ENCODE results near the gene CACNA1I.

CACNA1I gene

DNA sequence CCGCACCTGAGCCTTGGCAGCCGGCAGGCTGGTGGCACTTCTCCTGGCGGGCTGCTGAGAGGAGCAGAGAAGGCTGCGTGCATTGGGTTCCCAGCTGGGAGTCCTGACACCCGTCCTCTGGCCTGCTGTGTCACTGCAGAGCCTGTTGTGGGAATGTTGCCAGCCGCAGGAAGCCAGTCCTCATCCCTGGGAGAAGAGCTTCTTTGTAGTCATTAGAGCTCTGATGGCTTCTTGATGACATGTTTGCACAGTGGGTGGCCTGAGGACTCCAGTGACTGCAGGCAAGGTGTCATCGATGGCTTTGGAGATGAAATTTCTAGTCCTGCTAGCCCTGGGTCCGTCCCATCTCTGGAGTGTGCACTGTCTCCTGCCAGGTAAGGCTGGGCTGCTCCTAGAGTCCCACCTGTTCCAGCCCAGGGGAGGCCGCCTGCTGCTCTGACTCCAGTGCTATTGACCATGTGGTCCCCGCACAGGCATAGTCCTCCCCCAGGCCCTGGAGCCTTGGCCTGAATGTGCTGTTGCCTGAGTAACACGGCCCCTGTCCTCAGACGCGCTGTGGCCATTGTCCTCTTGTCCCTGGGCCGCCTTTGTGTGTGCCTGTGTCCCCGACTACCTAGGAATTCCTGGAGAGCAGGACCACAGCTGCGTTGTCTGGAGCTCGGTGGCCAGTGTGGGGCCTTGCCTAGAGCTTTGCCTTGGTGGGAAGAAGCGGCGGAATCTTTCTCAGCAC is 129.2 kb downstream of the CACNA1I start:
- DNase-seq (ENCODE audit: low read depth), result no peak

DNA sequence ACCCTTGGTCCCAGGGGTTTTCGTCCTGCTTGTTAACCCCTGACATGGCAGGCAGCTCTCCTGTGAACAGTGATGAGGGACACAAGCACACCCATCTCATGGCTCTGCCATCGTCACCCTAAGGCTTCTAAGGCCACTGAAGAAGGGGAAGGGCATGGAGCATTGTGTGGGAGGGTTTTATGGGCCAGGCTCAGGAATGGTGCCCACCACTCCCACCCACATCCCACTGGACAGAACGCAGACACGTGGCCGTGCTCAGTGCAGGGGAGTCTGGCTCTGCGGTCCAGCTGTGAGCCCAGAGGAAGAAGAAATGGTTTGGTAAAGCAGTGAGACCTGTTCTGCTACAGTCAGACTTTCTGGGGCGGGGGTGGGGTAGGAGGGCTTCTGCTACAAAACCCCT is 130.0 kb downstream of the CACNA1I start:
- DNase-seq (ENCODE audit: low read depth), result no peak

- DNase-seq (ENCODE audit: low read depth), result no peak
Measured at GRCh38 chr22:39703091-39703490, 132.5 kb downstream of the CACNA1I start.

DNA sequence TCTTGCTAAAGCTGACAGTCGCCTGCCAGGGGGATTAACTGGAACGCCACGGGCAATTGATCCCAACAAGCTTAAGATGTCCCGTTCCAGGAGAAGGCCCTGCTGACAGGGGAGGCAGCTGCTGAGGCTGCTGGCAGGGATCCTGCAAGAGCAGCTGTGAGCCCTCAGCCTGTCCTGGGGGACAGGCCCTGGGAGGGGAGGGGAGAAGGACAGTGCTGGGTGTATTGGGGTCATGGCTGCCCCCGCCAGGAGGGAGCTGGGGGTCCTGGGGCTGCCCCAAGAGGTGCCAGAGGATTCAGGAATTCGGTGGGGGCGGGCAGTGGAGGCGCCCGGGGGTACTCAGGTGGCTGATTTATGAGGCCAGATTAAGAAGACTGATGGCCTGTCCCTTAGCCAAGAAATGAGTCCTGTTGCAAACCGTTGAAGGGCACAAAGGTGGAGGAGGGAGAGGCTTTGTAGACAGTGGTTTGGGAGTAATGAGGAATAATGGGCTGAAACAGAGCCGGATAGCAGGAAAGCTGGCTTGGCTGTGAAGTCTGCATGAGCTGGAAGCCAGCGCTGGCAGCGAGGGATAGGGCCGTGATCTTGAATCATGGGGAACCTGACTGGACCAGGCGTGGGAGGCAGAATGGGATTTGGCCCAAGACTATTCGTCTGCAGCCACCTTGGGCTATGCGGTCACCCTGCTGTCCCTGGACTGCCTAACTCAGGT is 133.5 kb downstream of the CACNA1I start:
- DNase-seq (ENCODE audit: low read depth), result no peak

- no peak for DNase-seq (ENCODE audit: low read depth)
Measured at GRCh38 chr22:39705386-39705785, 134.8 kb downstream of the CACNA1I start.

- DNase-seq (ENCODE audit: low read depth), result no peak
Measured at GRCh38 chr22:39706376-39707140, 136.0 kb downstream of the CACNA1I start.

DNA sequence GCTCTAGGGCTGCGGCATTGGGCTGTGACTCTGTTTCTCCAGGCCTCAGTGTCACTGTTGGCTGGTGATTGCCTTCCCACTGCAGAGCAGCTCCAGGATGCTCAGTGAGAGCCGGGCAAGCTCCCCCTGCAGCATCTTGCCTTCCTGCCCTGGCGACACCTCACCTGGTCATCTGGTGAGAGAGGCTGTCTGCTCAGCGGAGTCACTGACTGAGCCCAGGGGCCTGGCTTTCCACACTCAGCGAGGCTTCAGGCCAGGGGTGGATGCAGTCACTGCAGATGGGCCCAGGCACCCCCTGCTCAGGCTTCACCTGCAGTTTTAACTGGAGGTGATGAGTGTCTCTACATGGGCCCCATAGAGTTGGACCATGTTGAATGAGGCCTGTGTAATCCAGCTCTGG is 136.8 kb downstream of the CACNA1I start:
- DNase-seq (ENCODE audit: low read depth), result no peak

DNA sequence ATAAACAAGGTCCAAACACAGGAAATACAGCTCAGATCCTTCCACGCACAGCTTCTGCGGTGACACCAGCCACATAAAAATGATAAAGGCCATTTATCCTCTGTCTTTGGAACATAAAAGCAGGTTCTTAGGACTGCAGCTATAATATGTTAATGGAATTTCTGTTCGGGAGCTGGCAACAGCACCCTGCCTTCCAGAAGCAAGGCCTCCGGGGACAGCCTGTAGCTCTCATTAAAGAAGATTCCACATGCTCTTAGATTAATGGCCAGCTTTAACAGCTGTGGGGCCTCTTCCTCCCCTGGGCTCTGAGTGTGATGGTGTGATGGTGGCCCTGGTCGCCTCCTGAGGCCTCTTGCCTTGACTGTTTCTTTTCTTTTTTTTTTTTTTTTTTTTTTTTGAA is 137.3 kb downstream of the CACNA1I start:
- DNase-seq (ENCODE audit: low read depth), result no peak

GRCh38 chr22:39710380-39711150 is 140.0 kb downstream of the CACNA1I start:
- DNase-seq (ENCODE audit: low read depth), result no peak

DNA sequence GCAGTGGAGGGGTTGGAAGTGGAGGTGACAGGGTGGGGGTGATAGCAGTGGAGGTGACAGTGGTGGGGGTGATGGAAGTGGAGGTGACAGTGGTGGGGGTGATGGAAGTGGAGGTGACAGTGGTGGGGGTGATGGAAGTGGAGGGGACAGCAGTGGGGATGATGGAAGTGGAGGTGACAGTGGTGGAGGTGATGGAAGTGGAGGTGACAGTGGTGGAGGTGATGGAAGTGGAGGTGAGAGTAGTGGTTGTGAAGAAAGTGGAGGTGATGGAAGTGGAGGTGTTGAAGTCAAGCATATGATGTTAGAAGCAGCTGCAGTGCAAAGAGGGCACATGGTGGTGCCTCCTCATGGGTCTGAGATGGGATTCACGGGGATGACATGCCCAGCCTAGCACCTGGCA is 141.5 kb downstream of the CACNA1I start:
- no peak for DNase-seq (ENCODE audit: low read depth)

- DNase-seq (ENCODE audit: low read depth), result no peak
Measured at GRCh38 chr22:39712751-39713525, 142.4 kb downstream of the CACNA1I start.

GRCh38 chr22:39713799-39714290 is 143.3 kb downstream of the CACNA1I start:
- no peak for DNase-seq (ENCODE audit: low read depth)

GRCh38 chr22:39714321-39714720 is 143.8 kb downstream of the CACNA1I start:
- no peak for DNase-seq (ENCODE audit: low read depth)

DNA sequence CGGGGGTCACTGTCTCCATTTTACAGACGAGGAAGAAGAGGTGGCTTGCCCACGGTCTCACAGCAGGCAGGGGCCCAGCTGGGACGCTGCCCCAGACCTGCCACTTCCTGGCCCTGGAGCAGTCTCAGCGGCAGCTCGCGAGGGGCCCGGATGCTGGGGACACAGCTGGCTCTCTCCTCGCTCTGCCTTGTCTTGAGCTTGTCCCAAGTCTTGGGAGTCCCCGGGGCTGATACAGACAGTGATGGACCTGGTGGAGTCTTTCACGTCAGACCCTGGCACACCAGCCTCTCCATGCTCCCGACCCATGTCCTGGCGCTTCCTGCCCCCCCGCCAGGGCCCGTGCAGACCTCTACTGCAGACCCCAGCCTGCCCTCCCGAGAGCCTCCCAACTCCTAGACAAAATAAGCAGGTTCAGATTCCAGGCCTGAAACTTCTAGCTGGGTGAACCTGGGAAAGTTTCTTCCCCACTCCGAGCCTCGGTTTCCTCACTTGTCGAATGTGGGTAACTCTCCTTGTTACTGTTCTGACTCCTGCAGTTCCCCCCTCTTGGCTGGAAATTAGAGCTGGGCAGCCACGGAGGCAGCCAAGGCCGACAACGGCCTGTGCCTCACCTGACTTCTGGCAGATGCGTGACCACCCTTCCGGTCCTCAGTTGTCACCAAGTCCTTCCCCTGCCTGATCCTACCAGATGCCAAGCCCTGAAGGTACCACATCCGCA is 145.4 kb downstream of the CACNA1I start:
- DNase-seq (ENCODE audit: low read depth), result no peak

DNA sequence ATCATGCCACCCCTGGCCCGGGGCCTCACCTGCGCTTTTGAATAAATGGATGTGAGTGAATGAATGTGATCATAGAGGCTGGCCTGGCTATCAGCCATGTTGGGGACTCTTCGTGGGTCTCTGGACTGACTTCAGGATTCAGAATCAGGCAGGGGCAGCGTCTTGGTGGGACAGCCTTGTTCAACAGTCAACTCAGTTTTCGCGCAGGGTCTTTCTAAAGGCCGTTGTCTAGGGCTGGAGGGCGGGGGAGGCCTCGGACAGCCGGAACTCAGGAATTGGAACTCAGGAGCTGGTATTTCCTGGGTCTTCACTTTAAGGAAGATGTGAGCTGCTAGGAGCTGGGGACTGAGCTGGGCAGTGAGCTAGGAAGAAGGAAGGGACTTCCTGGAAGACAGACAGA is 146.0 kb downstream of the CACNA1I start:
- no peak for DNase-seq (ENCODE audit: low read depth)

DNA sequence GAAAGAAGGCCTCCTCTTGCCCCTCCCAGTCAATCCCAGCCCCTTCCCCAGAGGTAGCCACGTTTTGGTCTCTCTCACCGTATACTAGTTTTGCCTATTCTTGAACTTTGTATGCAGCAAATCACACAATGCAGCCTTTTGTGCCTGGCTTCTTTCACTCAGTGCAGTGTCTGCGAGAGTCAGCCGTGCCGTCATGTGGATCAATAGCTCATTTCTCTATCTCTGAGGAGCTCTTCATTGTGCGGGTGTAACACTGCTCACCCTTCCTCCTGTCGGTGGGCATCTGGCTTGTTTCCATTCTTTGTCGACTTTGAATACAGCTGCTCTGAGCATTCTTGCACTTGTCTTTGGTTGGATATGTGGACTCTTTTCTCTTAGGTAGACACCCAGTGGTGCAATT is 146.5 kb downstream of the CACNA1I start:
- DNase-seq (ENCODE audit: low read depth), result no peak

- no peak for DNase-seq (ENCODE audit: low read depth)
Measured at GRCh38 chr22:39718206-39718605, 147.7 kb downstream of the CACNA1I start.

- DNase-seq (ENCODE audit: low read depth), result no peak
Measured at GRCh38 chr22:39718921-39719475, 148.4 kb downstream of the CACNA1I start.

DNA sequence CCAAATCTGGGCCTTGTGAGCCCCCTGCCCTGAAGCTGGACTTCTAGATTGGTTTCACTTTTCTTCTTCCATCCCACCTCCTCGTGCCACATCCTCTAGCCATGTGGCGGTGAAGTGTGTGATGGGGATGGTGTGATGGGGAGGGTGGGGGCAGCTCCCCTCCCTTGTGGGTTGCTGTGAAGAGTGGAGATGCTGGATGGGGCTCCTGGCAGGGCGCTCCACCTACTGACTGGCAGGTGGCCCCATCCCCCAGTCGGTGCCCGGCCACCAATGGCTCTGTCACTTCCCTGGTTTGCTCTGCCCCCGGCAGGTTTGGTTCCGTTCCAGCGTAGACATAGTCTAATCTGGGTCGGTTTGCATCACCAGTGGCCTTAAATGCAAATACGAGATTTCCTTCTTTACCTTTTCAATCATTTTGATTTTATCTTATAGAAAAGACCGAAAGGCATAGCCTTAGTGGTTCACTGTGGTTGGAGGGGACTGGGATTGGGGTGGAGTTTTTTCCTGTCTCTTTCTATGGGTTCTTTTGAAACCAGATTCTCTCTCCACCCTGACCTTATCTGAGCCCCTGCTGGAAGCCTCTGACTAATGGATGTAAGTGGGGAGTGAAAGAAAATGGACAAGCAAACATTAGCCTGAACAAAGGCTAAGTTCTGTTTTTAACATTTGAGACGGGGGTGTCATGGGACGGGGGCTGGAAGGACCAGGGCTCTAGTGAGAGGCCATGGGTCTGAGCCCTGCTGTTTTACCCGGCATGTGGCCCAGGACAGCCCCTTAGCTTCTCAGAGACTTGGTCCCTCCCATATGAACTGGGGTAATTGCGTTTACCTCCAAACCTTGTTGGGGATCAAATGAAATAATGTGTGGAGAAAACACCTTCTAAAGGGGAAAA is 149.3 kb downstream of the CACNA1I start:
- DNase-seq (ENCODE audit: low read depth), result no peak
